Placental epithelial cell (primary cell): ENCODE results near the gene HESX1. TPM values are rescaled to one million over a fixed set of nuclear protein-coding genes. Genes with fewer than 3 reads are reported as not detected.

Experiments used
- total RNA-seq: library from RNA; depleted of rRNA; stranded (reverse); fragments of >200 nt; gene quantifications from 2 replicates; pipeline ENCODE4 v1.2.3, GENCODE V29; 2012

HESX1 gene
- total RNA-seq: 0.22 and 0.39 TPM in 2 replicates

DNA sequence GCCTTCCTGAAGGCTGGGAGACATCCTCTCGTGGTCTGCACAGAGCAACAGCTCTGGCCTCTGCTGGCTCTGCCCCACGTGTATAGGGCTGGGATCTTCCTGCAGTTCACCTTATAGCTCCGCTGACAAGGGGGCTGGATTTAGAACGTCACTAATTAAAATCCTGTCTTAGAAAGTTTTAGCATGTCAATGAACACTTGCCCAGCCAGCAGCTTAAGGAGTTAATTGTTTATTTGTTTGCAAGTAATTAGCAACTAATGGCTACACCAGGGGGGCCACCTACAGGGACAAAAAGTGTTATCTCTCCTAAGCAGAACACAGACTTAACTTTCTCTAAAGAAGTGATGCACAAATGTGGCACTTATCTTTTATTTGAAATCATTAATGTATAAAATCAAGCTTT is at the start of gene HESX1:
Gene HESX1, minus strand, starts transcription at position 84 of the 403 bp plus-strand sequence. Its CDS starts 60 bp downstream, at position 24.

DNA sequence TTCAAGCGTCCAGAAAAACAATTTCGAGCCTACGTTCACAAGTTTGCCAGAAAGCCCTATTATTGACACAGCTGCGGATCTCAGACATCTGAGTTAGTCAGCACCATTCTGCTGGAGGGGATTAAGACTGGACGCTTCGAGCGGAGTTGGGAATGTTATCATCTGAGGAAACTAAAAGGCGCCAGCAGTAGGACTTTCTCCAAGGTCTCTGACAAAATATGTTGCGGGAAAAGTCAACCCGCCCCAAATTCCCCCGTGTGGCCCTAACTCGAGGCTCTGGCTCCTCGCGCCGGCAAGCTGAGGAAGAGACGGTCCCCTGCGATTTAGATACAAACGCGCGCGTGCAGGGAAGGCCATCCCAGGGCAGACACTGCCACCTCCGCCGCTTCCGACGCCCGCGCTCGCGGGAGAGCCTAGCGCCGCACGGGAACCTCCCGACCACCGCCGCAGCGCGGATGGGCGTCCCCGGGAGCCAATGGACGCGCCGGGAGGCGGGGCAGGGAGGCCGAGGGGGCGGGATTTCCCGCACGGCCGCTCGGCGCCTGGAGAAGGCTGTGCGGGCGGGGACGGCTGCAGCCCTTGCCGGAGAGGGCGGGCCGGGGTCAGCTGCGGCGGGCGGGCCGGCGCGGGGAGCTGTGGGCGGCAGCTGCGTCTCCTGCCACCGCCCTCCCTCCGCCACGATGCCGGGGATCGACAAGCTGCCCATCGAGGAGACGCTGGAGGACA is 27.6 kb upstream of the HESX1 start, which contains the start of gene APPL1:
Gene APPL1, plus strand, starts transcription at position 526 of the 726 bp plus-strand sequence. Its CDS starts 155 bp downstream, at position 681.

DNA sequence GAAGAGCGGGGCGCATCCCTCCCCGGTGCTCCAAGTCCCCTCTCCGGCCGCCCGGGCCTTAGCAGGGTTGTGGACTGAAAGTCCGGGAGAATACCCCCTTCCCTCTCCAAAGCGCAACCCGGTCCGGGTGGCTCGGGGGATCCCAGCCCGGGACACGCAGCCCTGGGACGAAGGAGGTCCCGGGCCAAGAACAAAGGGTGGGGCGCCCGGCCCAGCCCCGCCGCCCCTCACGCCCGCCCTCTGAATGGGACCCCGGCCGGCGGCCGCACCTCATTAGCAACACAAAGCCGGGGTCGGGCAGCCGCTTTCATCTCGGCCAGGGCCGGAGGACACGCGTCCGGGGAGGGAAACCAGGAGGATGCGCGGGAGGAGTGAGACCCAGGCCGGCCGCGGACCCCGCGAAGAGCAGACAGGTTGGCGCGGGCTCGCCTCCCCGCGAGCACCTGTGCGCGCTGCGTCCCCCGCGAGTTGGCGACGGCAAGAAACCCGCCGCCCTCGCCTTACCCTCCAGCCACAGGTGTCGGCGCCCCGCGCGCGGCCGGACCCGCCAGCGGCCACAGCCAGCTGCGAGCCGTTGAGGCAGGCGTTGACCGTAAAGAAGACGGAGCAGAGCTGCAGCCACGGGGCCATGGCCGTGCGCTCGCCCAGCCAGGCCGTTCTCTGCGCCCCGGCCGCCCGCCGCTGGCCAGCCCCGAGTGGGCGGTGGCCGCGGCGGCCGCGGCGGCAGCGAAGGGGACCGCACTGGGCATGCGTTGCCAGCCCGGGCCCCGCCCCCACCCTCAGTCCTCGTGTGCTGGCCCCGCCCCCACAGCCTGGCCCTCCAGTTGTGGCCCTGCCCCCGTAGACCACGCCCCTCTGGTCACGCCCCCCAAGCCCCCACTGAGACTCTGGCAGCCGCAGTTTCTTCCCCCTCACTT is 34.9 kb downstream of the HESX1 start, which contains the start of gene IL17RD:
Gene IL17RD, minus strand, starts transcription at position 697 of the 917 bp plus-strand sequence. Its CDS starts 67 bp downstream, at position 630.

Other genes starting within 250 kb of the HESX1 start
- gene SPATA12, start 139.3 kb downstream of the HESX1 start, total RNA-seq: not detected in 2 replicates
- 0.39 and 0.54 TPM in 2 replicates for gene IL17RD, start 34.6 kb downstream of the HESX1 start, total RNA-seq
- gene APPL1, start 27.8 kb upstream of the HESX1 start, total RNA-seq: 42.0 and 51.1 TPM in 2 replicates
- gene ASB14, start 92.7 kb upstream of the HESX1 start, total RNA-seq: under 0.01 TPM in 1 of 2 replicates, not detected in the other